GM19193 (cell line): Measurements from ENCODE around the gene SND1.

ENCODE experiments used
- POLR2A ChIP-seq: IDR thresholded peaks from 4 replicates; pipeline ENCODE4 v1.6.1; 2011; ENCODE audit not compliant: insufficient read depth, insufficient read length; ENCODE audit errors: extremely low read depth

Gene SND1

DNA sequence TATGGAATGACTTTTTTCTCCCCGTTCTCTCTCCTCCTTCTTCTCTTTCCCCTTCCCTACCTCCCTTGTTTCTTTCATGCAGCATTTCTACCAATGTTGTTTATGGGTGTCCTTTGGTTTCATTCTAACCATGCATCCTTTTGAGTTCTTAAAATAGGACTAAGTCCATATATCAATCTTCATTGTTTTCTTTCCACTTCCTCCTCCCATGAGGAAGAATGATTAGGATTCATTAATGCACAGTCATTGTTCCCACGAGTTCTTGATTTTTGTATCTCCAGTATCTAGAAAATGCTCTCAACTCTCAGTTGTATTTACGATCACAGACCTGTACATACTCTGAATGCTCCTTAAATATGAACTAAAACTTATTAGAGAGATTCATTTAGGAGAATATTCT, 226.0 kb downstream of the SND1 start:
- no peak for TF ChIP-seq POLR2A

DNA sequence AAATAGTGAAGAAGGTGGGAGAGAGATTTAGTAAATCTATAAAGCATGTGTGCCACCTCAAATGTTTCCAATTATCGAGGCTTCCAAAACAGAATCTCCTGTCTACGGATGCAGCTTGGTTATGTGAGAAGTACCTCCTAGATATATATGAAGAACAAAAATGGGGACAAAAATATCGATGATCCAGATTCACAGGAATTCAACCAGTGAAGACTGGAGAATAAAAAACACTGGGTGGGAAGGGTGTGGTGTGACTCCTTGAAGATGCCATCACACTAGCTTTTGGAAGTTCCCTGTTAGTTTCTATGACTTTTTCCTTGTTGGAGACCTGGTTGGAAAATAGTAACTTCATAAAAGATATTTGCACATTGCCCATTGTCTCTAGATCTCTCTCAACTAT, 226.8 kb downstream of the SND1 start:
- no peak for TF ChIP-seq POLR2A

DNA sequence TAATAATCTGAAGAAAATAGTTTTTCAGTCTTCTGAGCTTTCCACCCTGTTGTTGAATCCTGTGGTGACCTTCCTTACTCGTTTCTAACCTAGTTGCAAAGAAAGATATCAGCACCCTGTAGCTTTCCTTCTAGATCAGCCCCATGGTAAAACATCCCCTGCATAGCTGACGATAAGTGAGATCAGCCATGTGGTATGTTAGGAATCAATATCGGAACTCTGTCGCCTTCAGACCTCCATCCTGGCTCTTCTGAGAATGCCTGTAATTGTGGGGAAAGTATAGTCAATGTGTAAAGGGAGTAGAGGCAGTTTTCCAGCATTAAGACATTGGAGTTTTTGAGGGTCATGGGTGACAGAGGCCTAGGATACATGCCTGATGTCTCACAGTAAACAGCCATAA, 227.4 kb downstream of the SND1 start:
- no peak for TF ChIP-seq POLR2A

DNA sequence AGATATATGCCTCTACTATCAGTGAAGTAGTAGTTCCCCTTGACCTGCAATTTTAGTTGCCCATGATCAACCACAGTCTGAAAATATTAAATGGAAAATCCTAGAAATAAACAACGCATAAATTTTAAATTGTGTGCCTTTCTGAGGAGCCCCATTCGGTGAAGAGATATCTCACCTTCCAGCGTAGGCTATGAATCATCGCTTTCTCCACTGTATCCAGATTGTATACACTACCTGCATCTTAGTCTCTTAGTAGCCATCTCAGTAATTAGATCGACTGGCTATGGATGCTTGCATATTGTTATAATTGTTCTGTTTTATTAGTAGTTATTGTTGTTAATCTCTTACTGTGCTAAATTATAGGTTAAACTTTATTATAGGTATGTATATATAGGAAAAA, 227.9 kb downstream of the SND1 start:
- TF ChIP-seq POLR2A: no peak

DNA sequence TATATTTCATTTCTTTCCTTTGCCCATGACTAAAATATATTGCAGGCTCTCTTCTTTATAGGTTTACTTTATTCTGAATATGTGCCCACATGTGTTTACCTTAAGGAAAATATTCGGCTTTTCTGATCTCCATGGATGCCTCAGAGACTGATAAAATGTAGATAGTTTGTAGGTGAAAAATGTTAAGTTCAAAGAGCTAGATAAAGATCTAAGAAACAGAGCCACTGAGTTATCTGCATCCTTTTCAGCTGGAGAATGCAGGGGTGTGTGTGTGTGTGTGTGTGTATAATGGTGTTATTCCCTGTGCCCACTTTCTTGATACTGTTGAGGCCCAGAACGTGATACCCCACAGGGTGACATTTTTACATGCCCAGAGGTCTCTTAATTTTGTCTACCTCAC, 228.5 kb downstream of the SND1 start:
- no peak for TF ChIP-seq POLR2A

DNA sequence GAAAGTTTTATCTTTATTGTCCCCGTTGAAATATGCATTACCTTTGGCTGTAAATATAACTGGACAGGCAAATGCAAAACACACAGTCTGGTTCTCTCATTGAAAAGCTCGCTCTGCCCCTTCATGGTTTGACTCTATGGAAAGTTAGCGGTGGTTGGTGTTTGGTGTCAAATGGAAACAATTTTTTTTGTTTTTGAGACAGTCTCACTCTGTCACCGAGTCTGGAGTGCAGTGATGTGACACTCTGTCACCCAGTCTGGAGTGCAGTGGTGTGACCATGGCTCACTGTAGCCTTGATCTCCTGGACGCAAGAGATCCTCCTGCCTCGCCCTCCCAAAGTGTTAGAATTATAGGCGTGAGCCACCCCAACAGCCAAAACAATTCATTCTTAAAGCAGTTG, 229.6 kb downstream of the SND1 start:
- TF ChIP-seq POLR2A: no peak

DNA sequence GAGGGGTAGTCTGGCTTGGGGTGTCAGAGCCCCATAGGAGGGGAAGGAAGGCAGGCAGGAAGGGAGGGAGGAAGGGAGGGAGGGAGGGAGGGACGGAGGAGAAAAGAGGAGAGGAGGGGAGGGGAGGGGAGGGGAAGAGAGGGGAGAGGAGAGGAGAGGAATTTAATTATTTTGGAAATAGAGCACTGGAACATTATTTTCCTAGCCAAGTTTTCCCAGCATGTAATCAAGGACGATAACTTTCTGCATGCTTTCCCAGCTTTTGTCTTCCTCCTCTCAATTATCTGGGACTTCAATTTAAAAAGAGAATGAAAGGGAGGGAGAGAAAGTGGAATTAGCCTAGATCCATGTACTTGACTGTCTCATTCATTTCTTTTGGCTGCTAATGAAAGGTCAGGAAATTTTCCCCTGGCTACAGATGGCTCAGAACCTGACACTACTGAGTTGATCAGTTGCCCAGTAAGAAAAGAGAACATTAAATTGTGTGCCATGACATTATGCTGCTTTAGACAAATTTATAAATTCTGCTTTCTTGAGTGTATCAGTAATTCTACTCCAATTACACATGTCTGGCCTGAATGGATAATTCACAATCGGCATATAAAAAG, 230.4 kb downstream of the SND1 start:
- no peak for TF ChIP-seq POLR2A

DNA sequence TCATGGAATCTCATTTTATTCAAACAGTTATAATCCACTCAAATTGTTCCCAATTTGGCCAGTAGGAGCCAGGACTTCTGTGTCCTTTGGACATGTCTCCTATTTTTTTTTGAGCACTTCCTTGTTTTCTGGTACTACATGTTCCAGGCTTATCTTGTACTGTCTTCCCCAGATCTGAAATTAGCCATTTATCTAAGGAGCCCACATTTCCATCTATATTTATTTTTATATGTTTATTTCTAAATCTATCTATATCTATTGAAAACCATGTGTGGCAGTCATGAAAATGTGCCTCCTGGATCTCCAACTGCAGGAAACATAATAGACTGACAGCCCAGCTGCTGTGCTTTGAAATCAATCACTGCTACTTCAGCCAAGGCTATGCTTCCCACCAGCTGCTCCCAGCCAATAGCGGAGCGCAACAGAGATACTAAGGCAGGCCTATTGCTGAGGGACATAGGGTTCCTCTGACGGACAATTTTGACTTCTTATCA, 232.1 kb downstream of the SND1 start:
- no peak for TF ChIP-seq POLR2A

DNA sequence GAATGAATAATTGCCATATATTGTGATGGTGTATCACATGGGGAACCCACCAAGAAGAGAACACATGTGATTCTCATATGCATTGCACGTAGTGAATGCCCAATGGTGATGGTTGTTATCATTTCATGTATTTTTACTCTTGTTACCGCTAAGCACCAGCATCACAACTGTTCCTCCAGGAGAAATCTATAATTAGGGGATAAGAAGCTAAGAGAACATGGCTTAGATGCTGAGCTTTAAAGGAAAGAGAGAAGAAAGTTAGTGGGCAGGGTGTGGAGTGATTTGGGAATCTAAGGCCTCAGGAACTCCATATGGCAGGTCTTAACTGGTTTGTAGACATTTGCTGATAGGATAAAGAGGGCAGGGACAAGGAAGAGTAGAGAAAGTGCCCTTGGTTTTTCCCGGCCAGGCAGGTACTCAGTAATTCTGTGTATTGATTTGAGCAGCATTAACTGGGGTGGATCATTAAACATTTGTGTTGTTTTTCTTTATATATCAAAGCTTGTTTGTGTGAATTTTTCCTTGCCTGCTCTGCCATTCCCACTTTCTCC, 233.3 kb downstream of the SND1 start:
- TF ChIP-seq POLR2A: no peak

DNA sequence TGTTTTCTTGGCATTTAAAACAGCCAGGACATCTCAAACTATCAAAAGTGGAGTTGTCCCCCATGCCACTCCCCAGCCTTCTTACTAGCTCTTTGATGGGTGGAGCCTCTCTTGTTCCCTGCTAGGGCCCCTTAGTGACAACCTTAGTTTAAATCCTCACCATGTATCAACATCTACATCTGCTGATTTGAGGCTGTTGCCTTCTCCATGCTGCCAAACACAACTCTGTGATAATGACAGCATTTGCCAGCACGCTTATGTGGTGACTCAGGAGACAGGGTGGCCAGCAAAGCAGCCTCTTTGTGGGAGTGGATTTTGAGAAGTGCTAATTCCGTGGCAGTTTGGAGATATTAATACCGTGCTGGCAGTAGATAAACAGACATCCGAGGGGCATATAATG, 233.8 kb downstream of the SND1 start:
- TF ChIP-seq POLR2A: no peak

DNA sequence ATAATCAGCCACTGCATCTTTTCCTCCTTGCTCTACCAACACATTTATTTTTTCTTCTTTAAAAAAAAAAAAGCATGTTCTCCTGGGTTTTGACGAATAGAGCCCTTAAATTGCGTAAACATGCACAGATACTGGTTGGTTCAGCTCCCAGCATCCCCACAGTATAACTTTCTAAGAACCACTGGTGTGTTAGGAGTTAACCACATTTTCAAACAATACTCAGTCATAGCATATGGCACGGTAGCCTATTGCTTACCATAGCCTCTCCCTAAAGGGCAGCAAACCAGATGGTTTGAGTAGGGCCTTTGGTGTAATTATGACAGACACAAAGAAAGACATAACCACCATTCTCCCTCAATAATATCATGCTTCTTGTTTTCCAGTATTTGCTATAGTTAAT, 234.3 kb downstream of the SND1 start:
- no peak for TF ChIP-seq POLR2A

DNA sequence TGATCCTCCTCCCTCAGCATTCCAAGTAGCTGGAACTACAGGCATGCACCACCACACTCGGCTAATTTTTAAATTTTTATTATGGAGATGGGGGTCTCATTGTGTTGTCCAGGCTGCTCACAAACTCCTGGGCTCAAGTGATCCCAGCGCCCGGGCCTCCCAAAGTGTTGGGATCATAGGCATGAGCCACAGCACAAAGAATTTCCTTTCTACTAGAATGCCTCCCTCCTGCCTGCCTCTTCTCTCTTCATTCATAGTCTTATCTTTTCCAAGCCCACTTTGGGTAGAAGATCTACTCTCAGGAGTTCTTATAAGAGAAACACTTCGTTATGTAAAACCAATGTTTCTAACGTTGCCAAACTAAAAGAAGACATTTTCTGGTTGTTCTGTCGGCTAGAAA, 235.1 kb downstream of the SND1 start:
- TF ChIP-seq POLR2A: no peak

DNA sequence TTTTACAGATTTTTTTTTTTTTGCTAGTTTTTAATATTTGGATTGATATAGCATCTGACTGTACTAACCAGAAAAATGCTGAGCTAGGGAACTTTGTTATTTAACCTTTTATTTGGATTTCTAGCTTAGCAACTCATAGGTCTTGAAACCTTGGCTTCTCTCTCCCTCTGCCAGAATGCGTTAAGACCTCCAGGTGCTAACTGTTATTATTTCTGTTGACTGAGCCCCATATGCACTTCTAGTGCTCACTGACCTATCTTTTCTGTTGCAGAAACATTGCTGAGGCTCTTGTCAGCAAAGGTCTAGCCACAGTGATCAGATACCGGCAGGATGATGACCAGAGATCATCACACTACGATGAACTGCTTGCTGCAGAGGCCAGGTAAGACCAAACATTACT, 235.6 kb downstream of the SND1 start:
- no peak for TF ChIP-seq POLR2A

DNA sequence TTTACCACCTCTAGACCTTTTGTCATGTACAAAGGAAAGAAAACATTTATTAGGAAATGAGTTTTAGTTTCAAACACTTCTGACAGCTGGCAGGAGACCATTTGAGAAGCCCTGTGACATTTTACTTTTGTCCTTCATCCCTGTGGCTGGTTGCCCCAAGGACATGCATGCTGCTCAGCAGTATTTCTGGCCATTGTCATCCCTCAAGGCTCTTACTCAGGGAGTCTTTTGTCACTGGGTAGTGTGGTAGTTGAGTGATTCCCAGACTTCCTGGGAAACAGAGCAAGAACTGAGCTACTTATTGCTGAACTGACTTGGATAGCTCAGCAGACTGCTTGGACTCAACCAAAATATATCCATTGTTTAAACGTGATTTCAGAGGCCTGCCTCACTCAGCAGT, 236.4 kb downstream of the SND1 start:
- TF ChIP-seq POLR2A: no peak

DNA sequence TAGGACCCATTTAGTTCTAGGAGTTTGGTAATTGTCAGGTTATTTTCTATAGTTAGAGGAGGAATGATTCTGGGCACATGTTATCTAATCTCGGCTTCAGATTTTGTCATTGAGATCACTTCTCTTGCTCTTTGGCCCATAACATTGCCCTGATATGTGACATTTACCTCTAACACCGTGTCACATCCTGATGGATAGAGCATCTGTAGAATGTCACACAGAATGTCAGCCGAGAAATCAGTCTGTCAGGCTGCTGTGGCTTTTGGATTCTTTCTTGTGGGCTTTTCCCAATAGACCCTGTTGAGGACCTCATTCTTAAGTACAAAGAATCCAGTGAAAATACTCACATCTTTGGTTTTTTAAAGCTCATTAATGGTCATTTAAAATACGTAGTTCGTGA, 236.8 kb downstream of the SND1 start:
- TF ChIP-seq POLR2A: no peak

DNA sequence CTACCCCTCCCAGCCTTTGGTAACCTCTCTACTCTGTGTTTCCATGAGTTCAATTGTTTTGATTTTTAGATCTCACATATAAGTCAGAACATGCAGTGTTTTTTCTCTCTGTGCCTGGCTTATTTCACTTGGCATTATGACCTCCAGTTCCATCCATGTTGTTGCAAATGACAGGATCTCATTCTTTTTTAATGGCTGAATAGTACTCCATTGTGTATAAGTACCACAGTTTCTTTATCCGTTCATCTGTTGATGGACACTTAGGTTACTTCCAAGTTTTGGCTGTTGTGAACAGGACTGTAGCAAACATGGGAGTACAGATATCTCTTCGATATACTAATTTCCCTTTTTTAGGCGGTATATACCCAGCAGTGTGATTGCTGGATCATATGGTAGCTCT, 237.7 kb downstream of the SND1 start:
- TF ChIP-seq POLR2A: no peak

DNA sequence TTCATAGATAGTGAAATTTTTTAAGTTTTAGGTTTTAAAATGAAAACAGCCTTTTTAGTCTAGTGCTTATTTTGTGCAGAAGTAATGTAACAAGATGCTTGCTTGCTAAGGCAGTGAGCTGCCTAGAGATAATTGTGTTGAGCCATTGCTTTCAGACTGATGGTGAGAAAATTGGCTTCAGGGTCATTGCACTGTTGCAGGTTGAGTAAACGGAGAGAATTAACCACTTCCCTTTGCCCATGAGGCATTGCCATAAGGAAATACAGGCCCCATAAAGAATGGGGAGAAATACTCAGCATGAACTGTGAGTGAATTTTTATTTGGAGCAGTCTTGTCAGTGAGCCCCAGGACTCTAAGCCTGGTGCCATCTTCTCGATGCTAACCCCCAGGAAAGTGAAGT, 238.7 kb downstream of the SND1 start:
- no peak for TF ChIP-seq POLR2A
